Neuron (in vitro differentiated cells): ENCODE results near the gene GFOD1.
A peak's percentile ranks its signal among the peaks of the same experiment; 100 is the strongest.
"Not testable (repeated sequence)": the region's sequence is repeated elsewhere in the genome, so short reads cannot be mapped to it uniquely, and the experiment has no call there.

ENCODE experiments used
- H2AFZ ChIP-seq: one replicate; pipeline ENCODE4 v1.6.1; 2013; ENCODE audit warnings: low read depth, mild to moderate bottlenecking, inconsistent platforms, low read length, moderate library complexity
- H3K27me3 ChIP-seq: one replicate; pipeline ENCODE4 v1.6.1; 2013; ENCODE audit warnings: low read length; ENCODE audit not compliant: insufficient read depth
- H3K36me3 ChIP-seq: one replicate; pipeline ENCODE4 v1.6.1; 2013; ENCODE audit warnings: low read length; ENCODE audit not compliant: insufficient read depth
- H3K4me1 ChIP-seq: one replicate; pipeline ENCODE4 v1.6.1; 2013; ENCODE audit warnings: low read length; ENCODE audit not compliant: insufficient read depth
- H3K4me3 ChIP-seq: 2 replicates; pipeline ENCODE4 v1.5.1; 2013; ENCODE audit warnings: mild to moderate bottlenecking, low read length, moderate library complexity
- H3K9me3 ChIP-seq: one replicate; pipeline ENCODE4 v1.6.1; 2013; ENCODE audit warnings: low read length

GFOD1 gene

GRCh38 chr6:13331516-13332348 lies 155.7 kb downstream of the GFOD1 start:
- peaks cover 7% of the 10 kb centered on the region for H3K27me3 ChIP-seq
- H3K4me1 ChIP-seq = peaks cover 12% of the 10 kb centered on the region
- no peaks in the 10 kb centered on the region for H3K9me3 ChIP-seq
- H3K36me3 ChIP-seq = no peaks in the 10 kb centered on the region
- H3K4me3 ChIP-seq = no peak overlapping the region
- no peak overlapping the region for H2AFZ ChIP-seq

GRCh38 chr6:13328875-13329183 lies 158.6 kb downstream of the GFOD1 start:
- no peaks in the 10 kb centered on the region for H3K9me3 ChIP-seq
- peak overlapping the region; percentile 63 for H2AFZ ChIP-seq
- peaks cover 7% of the 10 kb centered on the region for H3K27me3 ChIP-seq
- peak overlapping the region; percentile 71 for H3K4me3 ChIP-seq
- H3K4me1 ChIP-seq = peaks cover 14% of the 10 kb centered on the region
- peaks cover 18% of the 10 kb centered on the region for H3K36me3 ChIP-seq

- Histone ChIP-seq H3K36me3 (peaks cover 21% of the 10 kb centered on the region), H3K4me1 (peaks cover 14% of the 10 kb centered on the region), H3K9me3 (no peaks in the 10 kb centered on the region), H2AFZ (peak within 1 kb of the TSS; percentile 63), H3K27me3 (peaks cover 5% of the 10 kb centered on the region), H3K4me3 (peak within 1 kb of the TSS; percentile 71)
Measured at GRCh38 chr6:13328076-13328874, 159.1 kb downstream of the GFOD1 start, which contains the start of gene TBC1D7. TBC1D7 (minus strand) TSS chr6:13328537; CDS start chr6:13326898, 1,639 bp downstream.

GRCh38 chr6:13327691-13328075 lies 159.7 kb downstream of the GFOD1 start:
- Histone ChIP-seq H3K9me3 (no peaks in the 10 kb centered on the region), H3K4me3 (peak overlapping the region; percentile 71), H2AFZ (peak overlapping the region; percentile 63), H3K27me3 (peaks cover 3% of the 10 kb centered on the region), H3K4me1 (peaks cover 14% of the 10 kb centered on the region), H3K36me3 (peaks cover 23% of the 10 kb centered on the region)

- not testable (repeated sequence) for H3K27me3 ChIP-seq, H3K4me3 ChIP-seq, H3K9me3 ChIP-seq, H2AFZ ChIP-seq
- H3K4me1 ChIP-seq = peaks cover 14% of the 10 kb centered on the region
- H3K36me3 ChIP-seq = peaks cover 35% of the 10 kb centered on the region
Measured at GRCh38 chr6:13326031-13326586, 161.3 kb downstream of the GFOD1 start.

- Histone ChIP-seq H3K4me3 (no peak overlapping the region), H2AFZ (no peak overlapping the region), H3K36me3 (peaks cover 82% of the 10 kb centered on the region), H3K4me1 (no peaks in the 10 kb centered on the region), H3K9me3 (no peaks in the 10 kb centered on the region), H3K27me3 (no peaks in the 10 kb centered on the region)
Measured at GRCh38 chr6:13319891-13320564, 167.4 kb downstream of the GFOD1 start.

DNA sequence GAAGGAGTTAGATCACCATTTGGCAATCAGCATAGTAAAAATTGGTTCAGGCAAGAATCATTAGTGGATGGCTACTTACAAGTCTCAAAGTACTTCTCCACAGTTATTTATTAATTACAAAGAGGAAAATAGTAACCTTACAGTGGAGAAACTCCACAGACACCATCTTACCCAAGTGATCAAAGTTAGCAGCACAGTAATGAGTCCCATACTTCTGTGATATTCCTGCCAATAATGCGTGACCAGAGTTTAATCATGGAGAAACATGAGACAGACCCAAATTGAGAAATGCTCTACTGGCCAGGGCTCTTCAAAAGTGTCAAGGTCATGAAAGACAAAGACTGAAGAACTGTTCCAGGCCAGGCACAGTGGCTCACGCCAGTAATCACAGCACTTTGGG lies 168.6 kb downstream of the GFOD1 start:
- no peaks in the 10 kb centered on the region for H3K9me3 ChIP-seq

DNA sequence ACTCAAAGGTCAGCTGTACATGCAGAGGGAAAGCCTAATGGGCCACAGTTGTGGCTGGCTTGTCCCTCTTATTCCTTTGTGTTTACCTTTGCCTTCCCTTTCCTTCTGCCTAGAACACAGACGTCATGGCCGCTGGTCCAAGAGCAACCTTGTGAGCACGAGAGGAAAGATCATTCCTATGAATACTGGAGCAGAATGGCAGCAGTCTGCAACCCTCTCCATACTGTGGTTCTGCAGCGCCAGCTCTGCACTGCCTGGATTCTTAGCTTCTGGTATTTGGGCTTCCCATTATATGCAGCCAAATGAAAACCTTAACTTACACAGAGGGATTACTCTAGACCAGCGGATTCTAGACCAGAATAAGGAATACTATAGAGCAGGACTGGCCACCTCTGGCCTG lies 171.5 kb downstream of the GFOD1 start:
- H3K36me3 ChIP-seq = peaks cover 84% of the 10 kb centered on the region
- no peak overlapping the region for H2AFZ ChIP-seq
- no peaks in the 10 kb centered on the region for H3K27me3 ChIP-seq
- no peaks in the 10 kb centered on the region for H3K4me1 ChIP-seq
- H3K9me3 ChIP-seq = no peaks in the 10 kb centered on the region
- no peak overlapping the region for H3K4me3 ChIP-seq

More for the DNA sequence above, 168.6 kb downstream of the GFOD1 start:
- H3K4me1 ChIP-seq = no peaks in the 10 kb centered on the region
- H3K36me3 ChIP-seq = peaks cover 85% of the 10 kb centered on the region
- no peak overlapping the region for H3K4me3 ChIP-seq
- H2AFZ ChIP-seq = no peak overlapping the region
- H3K27me3 ChIP-seq = no peaks in the 10 kb centered on the region

DNA sequence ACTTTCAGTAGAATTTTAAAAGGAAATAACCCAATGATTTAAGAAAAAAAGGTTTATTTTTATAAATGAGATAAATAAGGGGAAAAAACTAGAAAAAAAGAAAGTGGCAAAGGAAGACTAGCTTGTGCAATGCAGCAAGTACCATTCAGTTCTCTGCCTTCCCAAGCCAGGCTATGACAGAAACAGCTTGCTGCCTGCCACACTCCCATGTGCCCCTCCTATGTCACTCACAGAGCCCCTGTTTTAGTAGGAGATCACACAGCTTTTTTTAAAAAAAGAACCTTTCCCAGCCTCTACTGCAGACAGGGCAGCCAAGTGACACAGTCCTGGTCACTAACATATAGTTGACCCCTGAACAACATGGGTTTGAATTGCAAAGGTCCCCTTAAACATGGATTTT lies 172.6 kb downstream of the GFOD1 start:
- H3K27me3 ChIP-seq = no peaks in the 10 kb centered on the region
- H3K36me3 ChIP-seq = peaks cover 74% of the 10 kb centered on the region
- H2AFZ ChIP-seq = no peak overlapping the region
- no peaks in the 10 kb centered on the region for H3K9me3 ChIP-seq
- H3K4me1 ChIP-seq = no peaks in the 10 kb centered on the region
- no peak overlapping the region for H3K4me3 ChIP-seq

GRCh38 chr6:13311155-13311554 lies 176.2 kb downstream of the GFOD1 start:
- H3K27me3 ChIP-seq = no peaks in the 10 kb centered on the region
- H3K4me1 ChIP-seq = no peaks in the 10 kb centered on the region
- no peaks in the 10 kb centered on the region for H3K9me3 ChIP-seq
- no peak overlapping the region for H2AFZ ChIP-seq
- H3K36me3 ChIP-seq = peaks cover 68% of the 10 kb centered on the region
- H3K4me3 ChIP-seq = no peak overlapping the region

DNA sequence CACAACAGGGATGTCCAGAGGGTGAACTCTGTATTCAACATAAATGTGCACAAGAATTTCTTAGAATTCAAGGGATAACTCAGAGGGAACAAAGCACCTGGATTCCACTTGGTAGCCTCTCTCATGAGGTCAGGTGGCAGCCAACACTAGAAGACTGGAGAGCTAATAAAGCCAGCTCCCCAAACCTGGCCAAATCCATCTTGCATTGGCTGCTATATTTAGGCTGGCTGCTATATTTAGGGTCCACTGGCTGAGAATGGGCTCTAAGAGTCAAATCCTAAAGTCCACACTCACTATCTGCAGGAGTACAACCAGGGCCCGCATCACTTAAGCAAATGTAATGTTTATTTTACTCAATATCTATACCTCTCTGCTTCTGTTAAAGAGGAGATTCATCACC lies 179.1 kb downstream of the GFOD1 start:
- no peaks in the 10 kb centered on the region for H3K9me3 ChIP-seq
- peaks cover 64% of the 10 kb centered on the region for H3K36me3 ChIP-seq
- H3K4me3 ChIP-seq = no peak overlapping the region
- H3K4me1 ChIP-seq = no peaks in the 10 kb centered on the region
- H3K27me3 ChIP-seq = no peaks in the 10 kb centered on the region
- no peak overlapping the region for H2AFZ ChIP-seq
